ENCODE results near the gene GALK1. TPM values are rescaled to one million over a fixed set of nuclear protein-coding genes. Genes with fewer than 3 reads are reported as not detected.

The GALK1 gene
- total and polyA plus RNA-seq, 2 of the 13 experiments (the other 11 are each of a cell fraction or from before 2014, with no cell fraction given): 59.9 to 93.6 TPM

- TF ChIP-seq CREB1 (IDR thresholded peaks at IDR 0.05) (no peak), CREB1 (CRISPR knock-in tag; IDR thresholded peaks at IDR 0.05) (no peak), ZMAT5 (CRISPR knock-in tag; IDR thresholded peaks at IDR 0.05; ENCODE audit: borderline replicate concordance, low read depth) (no peak), HOXA9 (CRISPR knock-in tag; IDR thresholded peaks at IDR 0.05; ENCODE audit: borderline replicate concordance) (peak; percentile 91), ATM (IDR thresholded peaks at IDR 0.05; ENCODE audit: borderline replicate concordance) (no peak), SMC3 (IDR thresholded peaks at IDR 0.05; ENCODE audit: low read length) (no peak), SCMH1 (CRISPR knock-in tag; IDR thresholded peaks at IDR 0.05; ENCODE audit: borderline replicate concordance) (no peak), NBN (conservative IDR thresholded peaks at IDR 0.05) (peak; percentile 58; the same call in 1 of the 2 replicates), U2AF2 (IDR thresholded peaks at IDR 0.05; ENCODE audit: low read depth, low read length) (0 out of 2 replicates have a peak, but pooled peaks have one; percentile 25), PAWR (CRISPR knock-in tag; IDR thresholded peaks at IDR 0.05; ENCODE audit: borderline replicate concordance) (no peak; the same call in 1 of the 2 replicates), ESRRA (CRISPR knock-in tag; IDR thresholded peaks at IDR 0.05; ENCODE audit: low read depth) (no peak), NR2F6 (IDR thresholded peaks at IDR 0.05) (0 out of 2 replicates have a peak, but pooled peaks have one; percentile 20), NR2F6 (CRISPR knock-in tag; IDR thresholded peaks at IDR 0.05) (peak; percentile 60), ZNF713 (CRISPR knock-in tag; IDR thresholded peaks at IDR 0.05) (peak; percentile 62; the same call in 1 of the 2 replicates), ZMYM3 (CRISPR knock-in tag; IDR thresholded peaks at IDR 0.05) (peak; percentile 82), ZNF224 (CRISPR knock-in tag; IDR thresholded peaks at IDR 0.05) (no peak), ZFP36L2 (CRISPR knock-in tag; IDR thresholded peaks at IDR 0.05) (no peak), CC2D1A (CRISPR knock-in tag; IDR thresholded peaks at IDR 0.05) (no peak), IRF1 (CRISPR knock-in tag; IDR thresholded peaks at IDR 0.05; ENCODE audit: low read depth) (no peak; the same call in 1 of the 2 replicates), RXRB (CRISPR knock-in tag; IDR thresholded peaks at IDR 0.05; ENCODE audit: borderline replicate concordance) (peak; percentile 73), TOE1 (CRISPR knock-in tag; IDR thresholded peaks at IDR 0.05) (peak; percentile 42; the same call in 1 of the 2 replicates), MEF2D (CRISPR knock-in tag; IDR thresholded peaks at IDR 0.05) (peak; percentile 60), ZNF354B (CRISPR knock-in tag; IDR thresholded peaks at IDR 0.05) (no peak; the same call in 1 of the 2 replicates), HDAC1 (CRISPR knock-in tag; IDR thresholded peaks at IDR 0.05) (0 out of 2 replicates have a peak, but pooled peaks have one; percentile 26), ZFP91 (CRISPR knock-in tag; IDR thresholded peaks at IDR 0.05; ENCODE audit: borderline replicate concordance) (peak; percentile 81), EED (CRISPR knock-in tag; IDR thresholded peaks at IDR 0.05) (peak; percentile 74; the same call in 1 of the 2 replicates)
- TF ChIP-seq, protein P1, sequence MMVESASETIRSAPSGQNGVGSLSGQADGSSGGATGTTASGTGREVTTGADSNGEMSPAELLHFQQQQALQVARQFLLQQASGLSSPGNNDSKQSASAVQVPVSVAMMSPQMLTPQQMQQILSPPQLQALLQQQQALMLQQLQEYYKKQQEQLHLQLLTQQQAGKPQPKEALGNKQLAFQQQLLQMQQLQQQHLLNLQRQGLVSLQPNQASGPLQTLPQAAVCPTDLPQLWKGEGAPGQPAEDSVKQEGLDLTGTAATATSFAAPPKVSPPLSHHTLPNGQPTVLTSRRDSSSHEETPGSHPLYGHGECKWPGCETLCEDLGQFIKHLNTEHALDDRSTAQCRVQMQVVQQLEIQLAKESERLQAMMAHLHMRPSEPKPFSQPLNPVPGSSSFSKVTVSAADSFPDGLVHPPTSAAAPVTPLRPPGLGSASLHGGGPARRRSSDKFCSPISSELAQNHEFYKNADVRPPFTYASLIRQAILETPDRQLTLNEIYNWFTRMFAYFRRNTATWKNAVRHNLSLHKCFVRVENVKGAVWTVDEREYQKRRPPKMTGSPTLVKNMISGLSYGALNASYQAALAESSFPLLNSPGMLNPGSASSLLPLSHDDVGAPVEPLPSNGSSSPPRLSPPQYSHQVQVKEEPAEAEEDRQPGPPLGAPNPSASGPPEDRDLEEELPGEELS (CRISPR knock-in tag; IDR thresholded peaks at IDR 0.05): no peak
Observed at GRCh38 chr17:75754378-75755204, 10.4 kb downstream of the GALK1 start (continued).

Data from HepG2 (cell line).